ENCODE measurements around the gene SMIM9.
"Not testable (repeated sequence)": the region's sequence is repeated elsewhere in the genome, so short reads cannot be mapped to it uniquely, and the experiment has no call there.

Gene SMIM9

GRCh38 chrX:154825586-154825985 lies 8.9 kb downstream of the SMIM9 start:
- WGBS (ENCODE audit: extremely low coverage, insufficient coverage, insufficient read length) = no CpG with 5 or more reads among the region's 3 CpGs
- H3K18ac ChIP-seq (ENCODE audit: low read length); DNase-seq: not testable (repeated sequence)

GRCh38 chrX:154824638-154825037 lies 9.8 kb downstream of the SMIM9 start:
- Histone ChIP-seq H3K27ac (ENCODE audit: low read depth, low read length) (no peak overlapping the region), H2AFZ (ENCODE audit: insufficient read depth, low read length, poor library complexity) (no peak overlapping the region), H2BK5ac (ENCODE audit: low read depth, low read length, poor library complexity) (no peak overlapping the region), H3K79me2 (ENCODE audit: control insufficient read depth, insufficient read depth, low read length, poor library complexity) (no peaks in the 10 kb centered on the region), H2AK5ac (ENCODE audit: low read length) (no peak overlapping the region), H4K12ac (ENCODE audit: low read depth, low read length) (no peak overlapping the region), H3K9me3 (ENCODE audit: insufficient read depth, low read depth, low read length) (no peaks in the 10 kb centered on the region), H3K18ac (ENCODE audit: low read length) (no peak overlapping the region), H3K4me3 (ENCODE audit: low read depth, low read length) (no peak overlapping the region), H4K91ac (ENCODE audit: low read depth, low read length) (no peak overlapping the region), H3K14ac (ENCODE audit: low read length) (no peak overlapping the region), H3K36me3 (ENCODE audit: control insufficient read depth in 1 of 2, insufficient read depth in 2 of 2, low read length in 2 of 2) (no peaks in the 10 kb centered on the region), H2BK120ac (ENCODE audit: insufficient read depth, low read length, poor library complexity) (no peak overlapping the region), H3K4me1 (ENCODE audit: control insufficient read depth in 1 of 2, insufficient read depth in 2 of 2, low read length in 2 of 2) (no peaks in the 10 kb centered on the region), H3K27me3 (ENCODE audit: insufficient read depth, low read length) (no peaks in the 10 kb centered on the region), H3K23ac (ENCODE audit: low read length) (no peak overlapping the region), H3K9ac (ENCODE audit: low read length) (no peak overlapping the region), H3K4me2 (ENCODE audit: low read length) (no peak overlapping the region), H2BK12ac (ENCODE audit: low read length) (no peak overlapping the region), H4K8ac (ENCODE audit: low read depth, low read length) (no peak overlapping the region), H3K4ac (ENCODE audit: low read depth, low read length) (no peak overlapping the region), H3K79me1 (ENCODE audit: low read length) (no peaks in the 10 kb centered on the region)
- peak; percentile 51 to 68 for DNase-seq
- WGBS (ENCODE audit: extremely low coverage, insufficient coverage, insufficient read length) = no CpG with 5 or more reads among the region's 1 CpG

More at GRCh38 chrX:154825586-154825985, 8.9 kb downstream of the SMIM9 start:
- H4K91ac ChIP-seq (ENCODE audit: low read depth, low read length); H4K12ac ChIP-seq (ENCODE audit: low read depth, low read length); H3K9me3 ChIP-seq (ENCODE audit: insufficient read depth, low read depth, low read length); H2AFZ ChIP-seq (ENCODE audit: insufficient read depth, low read length, poor library complexity); H2BK120ac ChIP-seq (ENCODE audit: insufficient read depth, low read length, poor library complexity); H4K8ac ChIP-seq (ENCODE audit: low read depth, low read length); H3K23ac ChIP-seq (ENCODE audit: low read length); H2BK12ac ChIP-seq (ENCODE audit: low read length); H3K27me3 ChIP-seq (ENCODE audit: insufficient read depth, low read length); H3K4ac ChIP-seq (ENCODE audit: low read depth, low read length); H3K4me1 ChIP-seq (ENCODE audit: control insufficient read depth in 1 of 2, insufficient read depth in 2 of 2, low read length in 2 of 2); H3K79me2 ChIP-seq (ENCODE audit: control insufficient read depth, insufficient read depth, low read length, poor library complexity); H3K36me3 ChIP-seq (ENCODE audit: control insufficient read depth in 1 of 2, insufficient read depth in 2 of 2, low read length in 2 of 2); H3K27ac ChIP-seq (ENCODE audit: low read depth, low read length); H2AK5ac ChIP-seq (ENCODE audit: low read length); H3K9ac ChIP-seq (ENCODE audit: low read length); H3K4me3 ChIP-seq (ENCODE audit: low read depth, low read length); H3K14ac ChIP-seq (ENCODE audit: low read length); H3K4me2 ChIP-seq (ENCODE audit: low read length); H2BK5ac ChIP-seq (ENCODE audit: low read depth, low read length, poor library complexity); H3K79me1 ChIP-seq (ENCODE audit: low read length): not testable (repeated sequence)

- H3K27me3 ChIP-seq (ENCODE audit: insufficient read depth, low read length) = no peaks in the 10 kb centered on the region
- no peak overlapping the region for H3K23ac ChIP-seq (ENCODE audit: low read length)
- H2AK5ac ChIP-seq (ENCODE audit: low read length) = no peak overlapping the region
- no peak overlapping the region for H2BK5ac ChIP-seq (ENCODE audit: low read depth, low read length, poor library complexity)
- H2BK12ac ChIP-seq (ENCODE audit: low read length) = no peak overlapping the region
- no peak overlapping the region for H3K9ac ChIP-seq (ENCODE audit: low read length)
- H2BK120ac ChIP-seq (ENCODE audit: insufficient read depth, low read length, poor library complexity) = no peak overlapping the region
- no peaks in the 10 kb centered on the region for H3K36me3 ChIP-seq (ENCODE audit: control insufficient read depth in 1 of 2, insufficient read depth in 2 of 2, low read length in 2 of 2)
- H3K4me2 ChIP-seq (ENCODE audit: low read length) = no peak overlapping the region
- H4K12ac ChIP-seq (ENCODE audit: low read depth, low read length) = no peak overlapping the region
- no peaks in the 10 kb centered on the region for H3K9me3 ChIP-seq (ENCODE audit: insufficient read depth, low read depth, low read length)
- no peak for DNase-seq
- no peak overlapping the region for H3K27ac ChIP-seq (ENCODE audit: low read depth, low read length)
- no peaks in the 10 kb centered on the region for H3K79me2 ChIP-seq (ENCODE audit: control insufficient read depth, insufficient read depth, low read length, poor library complexity)
- no peak overlapping the region for H3K14ac ChIP-seq (ENCODE audit: low read length)
- H3K4ac ChIP-seq (ENCODE audit: low read depth, low read length) = no peak overlapping the region
- H3K79me1 ChIP-seq (ENCODE audit: low read length) = no peaks in the 10 kb centered on the region
- H2AFZ ChIP-seq (ENCODE audit: insufficient read depth, low read length, poor library complexity) = no peak overlapping the region
- H4K8ac ChIP-seq (ENCODE audit: low read depth, low read length) = no peak overlapping the region
- no CpG with 5 or more reads among the region's 3 CpGs for WGBS (ENCODE audit: extremely low coverage, insufficient coverage, insufficient read length)
- H3K18ac ChIP-seq (ENCODE audit: low read length) = no peak overlapping the region
- no peak overlapping the region for H3K4me3 ChIP-seq (ENCODE audit: low read depth, low read length)
- no peaks in the 10 kb centered on the region for H3K4me1 ChIP-seq (ENCODE audit: control insufficient read depth in 1 of 2, insufficient read depth in 2 of 2, low read length in 2 of 2)
- H4K91ac ChIP-seq (ENCODE audit: low read depth, low read length) = no peak overlapping the region
These were observed 12.4 kb downstream of the SMIM9 start for GRCh38 chrX:154822029-154822428.

GRCh38 chrX:154821523-154821922 lies 12.9 kb downstream of the SMIM9 start:
- no peaks in the 10 kb centered on the region for H3K36me3 ChIP-seq (ENCODE audit: control insufficient read depth in 1 of 2, insufficient read depth in 2 of 2, low read length in 2 of 2)
- H2BK120ac ChIP-seq (ENCODE audit: insufficient read depth, low read length, poor library complexity) = no peak overlapping the region
- H4K91ac ChIP-seq (ENCODE audit: low read depth, low read length) = no peak overlapping the region
- no peaks in the 10 kb centered on the region for H3K4me1 ChIP-seq (ENCODE audit: control insufficient read depth in 1 of 2, insufficient read depth in 2 of 2, low read length in 2 of 2)
- H3K4ac ChIP-seq (ENCODE audit: low read depth, low read length) = no peak overlapping the region
- no peaks in the 10 kb centered on the region for H3K27me3 ChIP-seq (ENCODE audit: insufficient read depth, low read length)
- no peak overlapping the region for H4K8ac ChIP-seq (ENCODE audit: low read depth, low read length)
- H3K14ac ChIP-seq (ENCODE audit: low read length) = no peak overlapping the region
- H3K79me1 ChIP-seq (ENCODE audit: low read length) = no peaks in the 10 kb centered on the region
- no peaks in the 10 kb centered on the region for H3K9me3 ChIP-seq (ENCODE audit: insufficient read depth, low read depth, low read length)
- H4K12ac ChIP-seq (ENCODE audit: low read depth, low read length) = no peak overlapping the region
- H2BK12ac ChIP-seq (ENCODE audit: low read length) = no peak overlapping the region
- H2AK5ac ChIP-seq (ENCODE audit: low read length) = no peak overlapping the region
- no peak overlapping the region for H2AFZ ChIP-seq (ENCODE audit: insufficient read depth, low read length, poor library complexity)
- no peak overlapping the region for H3K23ac ChIP-seq (ENCODE audit: low read length)
- DNase-seq = no peak
- H3K4me2 ChIP-seq (ENCODE audit: low read length) = no peak overlapping the region
- H3K18ac ChIP-seq (ENCODE audit: low read length) = no peak overlapping the region
- no peak overlapping the region for H3K27ac ChIP-seq (ENCODE audit: low read depth, low read length)
- no peak overlapping the region for H3K9ac ChIP-seq (ENCODE audit: low read length)
- no peak overlapping the region for H3K4me3 ChIP-seq (ENCODE audit: low read depth, low read length)
- H2BK5ac ChIP-seq (ENCODE audit: low read depth, low read length, poor library complexity) = no peak overlapping the region
- no peaks in the 10 kb centered on the region for H3K79me2 ChIP-seq (ENCODE audit: control insufficient read depth, insufficient read depth, low read length, poor library complexity)
